Stimulated activated CD8-positive, alpha-beta memory T cell treated with anti-CD3 and anti-CD28 coated beads, Interleukin-7, amount 100 ng/mL, for 48 hours (primary cell): Measurements from ENCODE around the gene ATP1B1.
"Not testable (repeated sequence)": the region's sequence is repeated elsewhere in the genome, so short reads cannot be mapped to it uniquely, and the experiment has no call there.

Experiments
- DNase-seq, 2 donors: peaks; one replicate each; pipeline ENCODE4 v3.0.0-alpha.2; 2020; ENCODE audit warnings: low read depth in 1 of 2; ENCODE audit errors: extremely low read depth in 1 of 2

Gene ATP1B1

GRCh38 chr1:169113613-169114119 is 7.2 kb downstream of the ATP1B1 start:
- DNase-seq, result no peak

GRCh38 chr1:169115891-169116585 is 9.5 kb downstream of the ATP1B1 start:
- DNase-seq, result no peak

- no peak for DNase-seq
Measured at GRCh38 chr1:169117014-169117413, 10.5 kb downstream of the ATP1B1 start.

GRCh38 chr1:169117599-169117998 is 11.1 kb downstream of the ATP1B1 start:
- DNase-seq, result no peak

- DNase-seq, result no peak
Measured at GRCh38 chr1:169118227-169118626, 11.7 kb downstream of the ATP1B1 start.

GRCh38 chr1:169119405-169119804 is 12.9 kb downstream of the ATP1B1 start:
- no peak for DNase-seq

GRCh38 chr1:169120066-169120465 is 13.6 kb downstream of the ATP1B1 start:
- DNase-seq, result no peak

- no peak for DNase-seq
Measured at GRCh38 chr1:169121146-169121923, 14.8 kb downstream of the ATP1B1 start.

- DNase-seq, result no peak
Measured at GRCh38 chr1:169122976-169123375, 16.5 kb downstream of the ATP1B1 start.

GRCh38 chr1:169124459-169124858 is 18.0 kb downstream of the ATP1B1 start:
- no peak for DNase-seq

GRCh38 chr1:169125597-169125996 is 19.1 kb downstream of the ATP1B1 start:
- DNase-seq, result not testable (repeated sequence)

- no peak for DNase-seq
Measured at GRCh38 chr1:169126335-169126734, 19.8 kb downstream of the ATP1B1 start.

GRCh38 chr1:169127305-169127704 is 20.8 kb downstream of the ATP1B1 start:
- no peak for DNase-seq

GRCh38 chr1:169128562-169128961 is 22.1 kb downstream of the ATP1B1 start:
- DNase-seq, result no peak

- no peak for DNase-seq
Measured at GRCh38 chr1:169129109-169129784, 22.8 kb downstream of the ATP1B1 start.

GRCh38 chr1:169130683-169131082 is 24.2 kb downstream of the ATP1B1 start:
- DNase-seq, result no peak

- DNase-seq, result no peak
Measured at GRCh38 chr1:169132512-169133227, 26.2 kb downstream of the ATP1B1 start.

- no peak for DNase-seq
Measured at GRCh38 chr1:169133228-169133576, 26.7 kb downstream of the ATP1B1 start.

- DNase-seq, result no peak
Measured at GRCh38 chr1:169133801-169134502, 27.5 kb downstream of the ATP1B1 start.

- no peak for DNase-seq
Measured at GRCh38 chr1:169137357-169137756, 30.9 kb downstream of the ATP1B1 start.
